Hematopoietic multipotent progenitor cell treated with erythropoietin and hydrocortisone succinate and interleukin-3 and kit ligand, for 17 days (in vitro differentiated cells): ENCODE measurements around the gene FAM168A.
A peak's percentile ranks its signal among the peaks of the same experiment; 100 is the strongest.

Experiments used
- DNase-seq: peaks from one replicate; pipeline ENCODE4 v3.0.0-alpha.2; 2015; ENCODE audit warnings: low spot score

FAM168A gene

GRCh38 chr11:73518195-73518594 is 79.7 kb downstream of the FAM168A start:
- DNase-seq, result no peak

DNA sequence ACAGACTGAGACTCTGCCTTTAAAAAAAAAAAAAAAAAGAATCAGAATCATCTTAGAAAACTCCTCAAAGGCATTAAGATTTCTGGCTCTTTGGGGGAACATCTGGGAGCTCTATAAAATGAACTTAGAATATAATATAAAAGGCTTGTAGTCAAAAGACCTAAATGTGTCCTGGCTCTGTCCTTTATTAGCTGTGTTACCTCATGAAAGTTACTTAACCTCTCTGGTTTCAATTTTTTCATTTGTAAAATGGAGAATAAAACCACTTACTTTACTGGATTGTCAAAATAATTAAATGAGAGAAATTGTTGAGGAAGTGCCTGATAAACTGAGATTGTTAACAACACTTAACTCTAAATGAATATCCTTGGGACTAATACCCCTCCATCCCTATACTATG is 81.8 kb downstream of the FAM168A start:
- no peak for DNase-seq

DNA sequence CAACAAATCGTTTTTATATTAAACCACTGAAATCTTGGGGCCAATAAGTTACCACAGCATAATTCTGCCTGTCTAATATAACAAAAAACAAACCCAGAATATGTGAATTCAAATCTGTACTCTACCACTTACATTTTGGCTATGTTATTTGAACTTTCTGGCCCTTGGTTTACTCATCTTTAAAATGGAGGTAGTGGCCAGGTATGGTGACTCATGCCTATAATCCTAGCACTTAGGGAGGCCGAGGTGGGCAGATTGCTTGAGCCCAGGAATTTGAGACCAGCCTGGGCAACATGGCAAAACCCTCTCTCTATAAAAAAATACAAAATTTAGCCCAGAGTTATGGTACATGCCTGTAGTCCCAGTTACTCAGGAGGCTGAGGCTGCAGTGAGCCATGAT is 84.2 kb downstream of the FAM168A start:
- DNase-seq, result no peak

GRCh38 chr11:73510877-73511276 is 87.0 kb downstream of the FAM168A start:
- no peak for DNase-seq

GRCh38 chr11:73510106-73510505 is 87.8 kb downstream of the FAM168A start:
- no peak for DNase-seq

DNA sequence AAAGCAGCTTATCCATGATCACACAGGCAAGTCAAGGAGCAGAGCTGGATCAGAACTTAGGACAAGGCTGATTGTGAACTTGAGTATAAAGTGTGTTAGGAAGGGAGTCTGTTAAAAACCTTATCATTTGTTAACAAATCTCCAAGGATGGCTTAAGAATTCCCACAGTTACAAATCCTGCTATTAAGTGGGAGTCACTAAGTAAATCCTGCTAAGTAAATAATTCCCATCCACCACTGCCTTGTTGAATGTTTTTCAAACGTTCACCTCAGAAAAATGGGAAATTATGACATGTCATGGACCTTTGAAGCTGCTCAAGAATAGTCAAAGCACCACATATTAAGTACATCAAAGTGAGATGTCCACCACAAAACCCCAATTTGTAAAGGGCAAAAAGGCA is 88.7 kb downstream of the FAM168A start:
- DNase-seq, result no peak

- DNase-seq, result no peak
Measured at GRCh38 chr11:73508243-73509176, 89.4 kb downstream of the FAM168A start.

- DNase-seq, result no peak
Measured at GRCh38 chr11:73507086-73507485, 90.8 kb downstream of the FAM168A start.

- no peak for DNase-seq
Measured at GRCh38 chr11:73506038-73506437, 91.9 kb downstream of the FAM168A start.

DNA sequence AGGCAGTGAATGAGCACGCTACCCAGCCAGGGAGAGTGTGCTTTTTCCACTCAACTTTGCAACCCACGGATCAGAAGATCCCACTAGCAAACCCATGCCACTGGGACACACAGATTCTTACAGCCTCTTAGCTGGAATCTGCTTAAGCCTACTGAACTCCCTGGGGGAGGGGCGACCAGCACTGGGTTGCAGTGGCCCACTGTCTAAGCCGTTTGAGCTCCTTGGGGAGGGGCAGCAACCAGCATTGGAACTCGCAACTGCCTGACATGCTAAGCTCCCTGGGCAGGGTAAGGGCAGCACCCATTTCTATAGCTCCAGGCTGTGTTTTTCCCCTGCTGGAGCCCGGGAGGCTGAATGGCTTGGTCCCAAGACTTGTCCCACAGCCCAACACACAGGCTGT is 99.6 kb downstream of the FAM168A start:
- no peak for DNase-seq

DNA sequence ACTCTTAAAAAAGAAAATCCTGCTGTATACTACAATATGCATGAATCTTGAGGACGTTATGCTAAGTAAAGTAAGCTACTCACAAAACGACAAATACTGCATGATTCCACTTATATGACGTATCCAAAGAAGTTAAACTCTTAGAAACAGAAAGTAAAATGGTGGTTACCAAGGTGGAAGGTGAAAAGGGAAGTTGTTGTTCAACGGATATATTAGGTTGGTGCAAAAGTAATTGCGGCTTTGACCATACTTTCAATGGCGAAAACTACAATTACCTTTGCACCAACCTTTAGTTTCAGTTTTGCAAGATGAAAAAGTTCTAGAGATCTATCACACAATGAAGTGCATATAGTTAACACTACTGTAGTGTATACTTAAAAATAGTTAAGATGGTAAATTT is 101.8 kb downstream of the FAM168A start:
- no peak for DNase-seq

DNA sequence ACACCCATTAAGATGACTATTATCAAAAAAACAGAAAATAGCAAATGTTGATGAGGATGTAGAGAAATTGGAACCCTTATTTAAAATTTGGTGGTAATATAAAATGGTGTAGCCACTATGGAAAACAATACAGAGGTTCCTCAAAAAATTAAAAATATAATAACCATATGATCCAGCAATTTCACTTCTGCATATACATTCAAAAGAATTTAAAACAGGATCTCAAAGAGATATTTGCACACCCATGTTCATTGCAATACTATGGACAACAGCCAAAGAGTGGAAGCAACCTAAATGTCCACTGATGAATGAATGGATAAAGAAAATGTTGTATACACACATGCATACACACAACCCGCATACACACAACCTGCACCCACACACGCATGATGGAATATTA is 102.2 kb downstream of the FAM168A start:
- DNase-seq, result no peak

- DNase-seq, result no peak
Measured at GRCh38 chr11:73493956-73494598, 103.8 kb downstream of the FAM168A start.

- DNase-seq, result no peak
Measured at GRCh38 chr11:73481626-73482025, 116.3 kb downstream of the FAM168A start.

- no peak for DNase-seq
Measured at GRCh38 chr11:73480677-73481076, 117.2 kb downstream of the FAM168A start.

- DNase-seq, result no peak
Measured at GRCh38 chr11:73478737-73479347, 119.1 kb downstream of the FAM168A start.

DNA sequence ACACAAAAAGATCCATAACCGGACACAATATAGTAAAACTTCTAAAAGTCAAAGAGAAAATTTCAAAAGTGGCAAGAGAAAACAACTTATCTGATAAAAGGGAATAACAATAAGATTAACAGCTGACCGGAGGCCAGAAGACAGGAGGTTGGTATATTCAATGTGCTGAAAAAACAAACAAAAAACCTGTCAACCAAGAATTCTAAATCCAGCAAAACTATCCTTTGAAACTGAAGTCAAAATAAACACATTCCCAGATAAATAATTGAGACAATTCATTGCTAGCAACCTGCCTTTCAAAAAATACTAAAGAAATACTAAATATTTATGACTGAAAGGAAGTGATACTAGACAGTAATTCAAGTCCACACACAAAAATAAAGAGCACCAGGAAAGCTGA is 120.4 kb downstream of the FAM168A start:
- no peak for DNase-seq

- no peak for DNase-seq
Measured at GRCh38 chr11:73475549-73476095, 122.3 kb downstream of the FAM168A start.

DNA sequence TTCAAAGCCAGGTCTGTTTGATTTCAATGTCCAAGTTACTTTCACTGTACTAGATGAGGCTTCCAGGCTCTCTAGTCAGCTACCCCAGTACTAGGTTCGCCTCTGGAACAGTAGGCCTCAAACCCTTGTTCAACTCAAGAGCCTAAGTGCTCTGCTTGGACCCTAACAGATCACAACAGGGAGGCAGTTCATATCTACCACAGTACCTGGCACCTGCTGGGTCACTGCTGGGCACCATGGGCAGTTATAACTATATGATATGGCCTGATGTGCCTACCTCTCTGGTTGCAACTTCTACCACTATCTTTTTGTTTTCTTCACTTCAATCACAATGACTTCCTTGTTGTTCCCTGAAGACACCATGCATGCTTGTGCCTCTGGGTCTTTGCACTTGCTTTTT is 124.7 kb downstream of the FAM168A start:
- DNase-seq, result no peak

GRCh38 chr11:73470036-73470612 is 127.8 kb downstream of the FAM168A start:
- peak; percentile 22 for DNase-seq

DNA sequence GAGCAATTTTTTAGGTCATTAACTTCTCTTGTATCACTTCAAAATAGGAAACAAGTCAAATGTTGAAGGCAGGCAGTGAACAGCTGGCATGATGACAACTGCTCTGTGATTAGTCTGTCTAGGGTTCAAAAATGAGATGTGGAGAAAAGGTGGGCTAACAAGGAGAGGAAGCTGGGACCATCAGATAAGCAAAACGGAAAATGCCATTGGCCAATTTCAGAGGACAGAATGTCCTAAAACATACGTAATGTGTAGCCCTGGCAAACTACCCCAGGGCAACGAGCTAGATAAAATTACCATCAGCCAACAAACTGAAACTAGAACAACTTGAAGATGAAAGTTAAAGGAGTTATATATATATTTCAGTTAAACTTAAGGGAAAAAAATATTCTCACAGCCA is 128.5 kb downstream of the FAM168A start:
- DNase-seq, result no peak

- DNase-seq, result no peak
Measured at GRCh38 chr11:73468590-73469161, 129.2 kb downstream of the FAM168A start.
